IPS-18c (cell line): ENCODE data around the gene NFYB.

Source experiments
- H3K4me3 ChIP-seq: 2 replicates; pipeline ENCODE4 v1.7.0; 2013; ENCODE audit warnings: low read depth, mild to moderate bottlenecking, low read length, moderate library complexity; ENCODE audit not compliant: insufficient read depth
- H3K9me3 ChIP-seq: one replicate; pipeline ENCODE4 v1.6.1; 2013; ENCODE audit warnings: mild to moderate bottlenecking, low read length, moderate library complexity; ENCODE audit not compliant: control insufficient read depth, insufficient read depth

The NFYB gene

DNA sequence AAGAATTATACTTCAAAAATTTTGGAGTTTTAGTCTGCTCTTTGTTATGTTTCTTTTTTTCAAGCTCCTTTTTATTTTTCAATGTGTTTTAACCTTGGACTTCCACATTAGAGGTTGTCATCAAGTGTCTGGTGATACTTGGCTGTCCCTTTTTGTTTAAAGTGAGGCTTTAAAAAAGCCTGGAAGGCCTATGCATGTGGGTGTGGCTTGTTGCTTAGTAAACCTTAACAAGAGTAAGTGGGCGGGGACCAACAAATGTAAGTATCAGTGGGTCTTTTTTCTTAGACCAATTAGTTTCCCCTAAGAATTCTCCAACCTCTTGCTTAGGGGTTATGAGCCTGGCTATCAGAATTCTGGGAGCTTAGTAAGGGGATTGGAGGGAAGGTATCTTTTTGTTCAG lies 47.3 kb downstream of the NFYB start:
- H3K4me3 ChIP-seq: no peak overlapping the region
- no peaks in the 10 kb centered on the region for H3K9me3 ChIP-seq

DNA sequence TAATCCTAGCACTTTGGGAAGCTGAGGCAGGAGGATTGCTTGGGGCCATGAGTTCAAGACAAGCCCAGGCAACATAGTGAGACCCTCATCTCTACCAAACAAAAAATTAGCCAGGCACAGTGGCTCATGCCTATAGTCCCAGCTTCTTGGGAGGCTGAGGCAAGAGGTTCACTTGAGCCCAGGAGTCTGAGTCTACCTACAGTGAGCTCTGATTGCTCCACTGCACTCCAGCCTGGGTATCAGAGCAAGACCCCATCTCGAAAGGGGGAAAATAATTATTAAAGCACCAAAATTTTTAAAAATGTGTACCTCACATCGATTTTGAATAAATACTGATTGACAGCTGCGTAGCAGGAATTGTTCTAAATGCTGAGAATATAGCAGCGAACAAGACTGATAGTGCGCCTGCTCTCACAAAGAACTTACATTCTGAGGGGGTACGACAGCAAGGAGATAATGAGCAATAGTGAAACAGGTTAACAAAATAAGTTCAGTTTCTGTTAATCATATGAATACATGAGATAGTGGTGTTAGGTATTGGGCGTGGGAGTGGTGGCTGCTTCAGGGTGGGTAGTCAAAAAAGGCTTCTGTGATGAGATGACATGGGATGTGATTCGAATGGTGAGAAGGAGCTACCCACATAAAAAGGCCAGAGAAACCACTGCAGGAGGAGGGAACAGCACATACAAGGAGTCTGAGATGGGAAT lies 54.1 kb downstream of the NFYB start:
- Histone ChIP-seq H3K9me3 (no peaks in the 10 kb centered on the region), H3K4me3 (no peak overlapping the region)

DNA sequence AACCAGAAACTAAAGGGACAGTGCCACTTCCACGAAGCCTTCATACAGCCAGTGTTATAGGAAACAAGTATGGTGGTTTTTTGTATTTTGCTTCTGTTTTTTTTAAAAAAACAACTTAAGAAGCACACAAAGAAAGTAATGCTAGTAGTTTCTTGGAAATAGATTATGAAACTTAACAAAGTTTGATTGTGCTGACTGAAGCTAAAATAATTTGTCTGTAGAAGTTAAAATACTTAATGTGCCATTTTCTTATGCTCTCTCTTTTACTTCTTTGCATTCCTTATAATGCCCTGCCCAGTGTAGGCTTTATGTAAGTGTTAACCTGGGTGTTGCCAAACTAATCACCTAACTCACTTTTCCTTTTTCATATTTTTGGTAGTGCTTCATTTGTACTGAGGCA lies 57.2 kb downstream of the NFYB start:
- Histone ChIP-seq H3K4me3 (no peak overlapping the region), H3K9me3 (no peaks in the 10 kb centered on the region)

DNA sequence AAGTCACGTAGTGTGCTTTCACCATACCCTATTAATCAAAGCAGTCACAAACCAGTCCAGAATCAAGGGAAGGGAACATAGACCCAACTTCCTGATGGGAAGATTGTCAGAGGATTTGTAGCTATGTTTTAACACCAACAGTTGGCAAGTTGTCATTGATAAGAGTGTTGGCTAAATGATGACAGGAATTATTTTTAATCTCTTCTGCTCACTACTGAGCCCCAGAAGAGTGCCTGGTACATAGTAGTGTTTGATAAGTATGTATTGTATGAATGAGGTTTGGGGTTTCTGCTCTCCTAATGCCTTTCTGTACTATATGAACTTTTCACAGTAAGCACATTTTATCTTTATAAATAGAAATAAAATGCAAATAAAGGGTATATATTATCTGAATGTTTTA lies 59.0 kb downstream of the NFYB start:
- Histone ChIP-seq H3K9me3 (no peaks in the 10 kb centered on the region), H3K4me3 (no peak overlapping the region)

- H3K4me3 ChIP-seq: no peak overlapping the region
Measured at GRCh38 chr12:104073699-104074098, 64.3 kb downstream of the NFYB start.

GRCh38 chr12:104072099-104072498 lies 65.9 kb downstream of the NFYB start:
- H3K4me3 ChIP-seq: no peak overlapping the region
- no peaks in the 10 kb centered on the region for H3K9me3 ChIP-seq

More at GRCh38 chr12:104073699-104074098, 64.3 kb downstream of the NFYB start:
- H3K9me3 ChIP-seq: no peaks in the 10 kb centered on the region
